Tibial artery (tissue), 4 donors: ENCODE data around the gene PLCL1.

Experiments used
- DNase-seq, 2 donors: peaks; one replicate each; pipeline ENCODE4 v3.0.0-alpha.2; 2019
- H3K27ac ChIP-seq, 2 donors: fragments of 200-600 bp; sonication (generic) in 1 of 2; 1 replicate in 1 of 2; 2 replicates in 1 of 2; pipeline ENCODE4 v1.5.1; 2018 to 2019; ENCODE audit warnings: mild to moderate bottlenecking in 1 of 2
- H3K27me3 ChIP-seq, 2 donors: fragments of 200-600 bp; sonication (generic) in 1 of 2; one replicate each; pipeline versions ENCODE4 v1.5.1 to v1.6.0; 2016 to 2019
- H3K36me3 ChIP-seq, 3 donors: fragments of 200-600 bp; sonication (generic) in 2 of 3; one replicate each; pipeline ENCODE4 v1.5.1; 2016 to 2019; ENCODE audit warnings: mild to moderate bottlenecking in 2 of 3
- H3K4me1 ChIP-seq, 4 donors: fragments of 200-600 bp; sonication (generic) in 2 of 4; 1 replicate in 3 of 4; 2 replicates in 1 of 4; pipeline ENCODE4 v1.5.1; 2016 to 2019
- H3K4me3 ChIP-seq, 2 donors: fragments of 200-600 bp; sonication (generic) in 1 of 2; 1 replicate in 1 of 2; 2 replicates in 1 of 2; pipeline ENCODE4 v1.5.1; 2018 to 2019; ENCODE audit warnings: mild to moderate bottlenecking in 2 of 2
- H3K9me3 ChIP-seq, 3 donors: fragments of 200-600 bp; sonication (generic) in 1 of 3; one replicate each; pipeline ENCODE4 v1.5.1; 2016 to 2019
- intact Hi-C: fragments of 100-400 bp; cut with DNase I; formaldehyde crosslinking; loops from one replicate; pipeline ENCODE4 v1.15.0; 2023; ENCODE audit warnings: low total_unique reads
- TF ChIP-seq, protein P1 (sequence below), 2 experiments: fragments of 200-600 bp in 1 of 2; fragments of 450-650 bp in 1 of 2; IDR thresholded peaks; one replicate each; pipeline ENCODE4 v1.5.1; 2017 to 2019; ENCODE audit warnings: antibody characterized with exemption in 2 of 2, mild to moderate bottlenecking in 1 of 2, moderate library complexity in 1 of 2

The PLCL1 gene

DNA sequence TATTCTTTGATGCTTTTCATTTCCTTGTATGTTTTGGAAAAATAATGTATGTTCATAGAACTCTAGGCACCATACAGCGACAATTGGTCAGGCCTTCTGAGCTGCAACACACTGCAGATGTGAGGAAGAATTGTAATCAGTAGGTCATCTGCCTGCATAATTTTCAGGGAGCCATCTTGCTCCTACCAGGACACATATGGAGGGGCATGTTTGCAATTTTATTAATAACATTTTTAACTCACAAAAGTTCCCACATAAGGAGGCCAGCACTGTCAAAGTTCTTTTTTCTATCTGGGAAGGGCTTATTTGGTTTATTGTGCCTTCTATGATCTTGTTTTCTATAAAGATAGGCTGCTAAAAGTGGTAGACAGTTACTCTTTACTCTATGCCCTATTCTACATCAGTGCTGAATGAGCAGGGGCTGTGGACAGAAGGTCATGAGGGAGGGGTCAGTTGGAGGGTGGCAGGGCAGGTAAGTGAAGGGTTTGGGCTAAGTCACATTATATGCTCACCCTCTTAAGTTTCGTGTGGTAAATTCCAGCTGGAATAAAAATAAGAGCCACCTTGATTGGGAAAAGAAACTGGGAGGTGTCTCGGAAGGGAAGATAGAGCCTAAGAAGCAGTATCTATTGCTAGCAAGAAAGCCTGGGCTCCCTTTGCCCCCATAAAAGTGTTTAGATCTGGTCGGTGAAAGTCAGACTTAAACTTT lies 126.3 kb downstream of the PLCL1 start:
- no peaks in the 10 kb centered on the region for H3K36me3 ChIP-seq
- intact Hi-C loops, result no loop called here
- no peaks in the 10 kb centered on the region for H3K9me3 ChIP-seq
- no peaks in the 10 kb centered on the region for H3K27me3 ChIP-seq
- no peak for DNase-seq
- peaks cover 0 to 35% (median 2%) of the 10 kb centered on the region in 4 donors for H3K4me1 ChIP-seq
- TF ChIP-seq, protein P1, sequence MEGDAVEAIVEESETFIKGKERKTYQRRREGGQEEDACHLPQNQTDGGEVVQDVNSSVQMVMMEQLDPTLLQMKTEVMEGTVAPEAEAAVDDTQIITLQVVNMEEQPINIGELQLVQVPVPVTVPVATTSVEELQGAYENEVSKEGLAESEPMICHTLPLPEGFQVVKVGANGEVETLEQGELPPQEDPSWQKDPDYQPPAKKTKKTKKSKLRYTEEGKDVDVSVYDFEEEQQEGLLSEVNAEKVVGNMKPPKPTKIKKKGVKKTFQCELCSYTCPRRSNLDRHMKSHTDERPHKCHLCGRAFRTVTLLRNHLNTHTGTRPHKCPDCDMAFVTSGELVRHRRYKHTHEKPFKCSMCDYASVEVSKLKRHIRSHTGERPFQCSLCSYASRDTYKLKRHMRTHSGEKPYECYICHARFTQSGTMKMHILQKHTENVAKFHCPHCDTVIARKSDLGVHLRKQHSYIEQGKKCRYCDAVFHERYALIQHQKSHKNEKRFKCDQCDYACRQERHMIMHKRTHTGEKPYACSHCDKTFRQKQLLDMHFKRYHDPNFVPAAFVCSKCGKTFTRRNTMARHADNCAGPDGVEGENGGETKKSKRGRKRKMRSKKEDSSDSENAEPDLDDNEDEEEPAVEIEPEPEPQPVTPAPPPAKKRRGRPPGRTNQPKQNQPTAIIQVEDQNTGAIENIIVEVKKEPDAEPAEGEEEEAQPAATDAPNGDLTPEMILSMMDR (IDR thresholded peaks at IDR 0.05), result no peak
- H3K4me3 ChIP-seq, result no peak overlapping the region
- no peak overlapping the region for H3K27ac ChIP-seq

DNA sequence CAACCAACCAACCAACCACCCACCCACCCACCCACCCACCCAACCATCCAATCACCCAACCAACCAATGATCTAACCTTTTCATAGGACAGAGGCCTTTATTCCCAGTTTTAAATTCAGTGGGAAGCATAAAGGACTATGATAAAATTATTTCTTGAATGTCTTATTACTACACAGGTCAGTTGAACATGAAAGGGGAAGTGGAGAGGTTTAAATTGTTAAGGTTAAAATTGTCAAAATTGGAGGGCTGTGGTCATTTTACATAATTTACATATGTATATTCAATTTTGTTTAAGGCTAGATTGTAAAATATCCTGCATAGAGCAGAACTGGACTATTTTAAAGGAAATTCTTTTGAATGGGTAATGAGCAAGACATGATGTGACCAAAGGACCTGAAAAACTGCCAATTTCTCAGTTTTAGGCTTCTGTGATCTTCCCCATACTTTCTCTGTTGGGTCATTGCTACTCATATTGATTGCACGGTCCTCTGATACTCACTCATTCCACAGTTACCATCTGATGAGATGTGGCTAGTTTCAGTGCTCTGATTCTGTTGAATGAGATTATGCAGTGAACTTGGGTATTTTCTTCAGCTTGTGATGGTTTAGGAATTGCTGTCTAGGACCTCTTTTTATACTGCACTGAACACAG lies 127.4 kb downstream of the PLCL1 start:
- Histone ChIP-seq H3K27me3 (no peaks in the 10 kb centered on the region), H3K27ac (no peak overlapping the region), H3K36me3 (no peaks in the 10 kb centered on the region), H3K9me3 (no peaks in the 10 kb centered on the region), H3K4me3 (no peak overlapping the region), H3K4me1 (peaks cover 0 to 28% (median 2%) of the 10 kb centered on the region in 4 donors)
- TF ChIP-seq, protein P1 (IDR thresholded peaks at IDR 0.05), result no peak
- intact Hi-C loops, result no loop called here
- no peak for DNase-seq

- Histone ChIP-seq H3K27me3 (no peaks in the 10 kb centered on the region), H3K36me3 (no peaks in the 10 kb centered on the region), H3K27ac (no peak overlapping the region), H3K4me1 (peaks cover 0 to 22% (median 2%) of the 10 kb centered on the region in 4 donors), H3K9me3 (no peaks in the 10 kb centered on the region), H3K4me3 (no peak overlapping the region)
- TF ChIP-seq, protein P1 (IDR thresholded peaks at IDR 0.05), result no peak
- no peak for DNase-seq
- intact Hi-C loops, result no loop called here
Observed at GRCh38 chr2:197932374-197932773, 128.0 kb downstream of the PLCL1 start.

DNA sequence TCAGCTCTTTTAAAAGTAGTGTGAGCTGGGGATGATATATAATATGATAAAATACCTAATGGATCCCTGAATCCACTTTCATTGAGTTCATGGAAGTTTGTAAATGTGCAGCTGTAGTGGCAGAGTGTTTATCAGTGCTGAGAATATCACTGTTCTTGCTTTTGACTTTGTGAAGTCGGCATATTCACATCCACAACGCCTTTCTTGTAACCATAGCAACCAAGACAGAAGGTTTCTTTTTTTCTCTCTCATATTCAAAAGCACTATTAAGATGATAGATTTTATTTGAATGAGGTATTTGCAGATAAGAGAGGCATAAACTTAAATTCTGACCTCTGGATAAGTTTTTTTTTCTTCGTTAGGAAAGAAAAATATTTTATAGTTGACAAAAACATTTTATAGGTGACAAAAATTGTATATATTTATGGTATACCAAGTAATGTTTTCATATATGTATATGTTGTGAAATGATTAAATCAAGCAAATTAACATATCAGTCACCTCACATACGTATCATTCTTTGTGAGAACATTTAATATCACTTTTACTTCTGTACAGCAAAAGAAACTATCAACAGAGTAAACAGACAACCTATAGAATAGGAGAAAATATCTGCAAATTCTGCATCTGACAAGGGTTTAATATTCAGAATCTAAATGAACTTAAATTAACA lies 130.0 kb downstream of the PLCL1 start:
- no peak for DNase-seq
- no peaks in the 10 kb centered on the region for H3K36me3 ChIP-seq
- no peaks in the 10 kb centered on the region for H3K9me3 ChIP-seq
- intact Hi-C loops, result no loop called here
- TF ChIP-seq, protein P1 (IDR thresholded peaks at IDR 0.05), result no peak
- H3K4me1 ChIP-seq, result peaks cover 0 to 8% (median 0%) of the 10 kb centered on the region in 4 donors
- H3K27ac ChIP-seq, result no peak overlapping the region
- no peaks in the 10 kb centered on the region for H3K27me3 ChIP-seq
- H3K4me3 ChIP-seq, result no peak overlapping the region

DNA sequence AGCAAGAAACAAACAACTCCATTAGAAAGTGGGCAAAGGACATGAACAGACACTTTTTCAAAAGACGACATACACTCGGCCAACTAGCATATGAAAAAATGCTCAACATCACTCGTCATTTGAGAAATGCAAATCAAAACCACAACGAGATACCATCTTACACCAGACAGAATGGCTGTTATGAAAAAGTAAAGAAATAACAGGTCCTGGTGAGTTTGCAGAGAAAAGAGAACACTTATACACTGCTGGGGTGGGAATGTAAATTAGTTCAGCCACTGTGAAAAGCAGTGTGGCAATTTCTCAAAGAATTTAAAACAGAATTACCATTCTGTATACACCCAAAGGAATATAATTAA lies 130.5 kb downstream of the PLCL1 start:
- intact Hi-C loops, result no loop called here

More for the DNA sequence above, 130.5 kb downstream of the PLCL1 start:
- H3K27me3 ChIP-seq, result no peaks in the 10 kb centered on the region
- H3K4me1 ChIP-seq, result peaks cover 0 to 6% (median 0%) of the 10 kb centered on the region in 4 donors
- H3K9me3 ChIP-seq, result no peaks in the 10 kb centered on the region
- DNase-seq, result no peak
- TF ChIP-seq, protein P1 (IDR thresholded peaks at IDR 0.05), result no peak
- H3K27ac ChIP-seq, result no peak overlapping the region
- H3K36me3 ChIP-seq, result no peaks in the 10 kb centered on the region
- H3K4me3 ChIP-seq, result no peak overlapping the region
